Non-pigmented ciliary epithelial cell (primary cell): ENCODE results near the gene HIF1A.
A peak's percentile ranks its signal among the peaks of the same experiment; 100 is the strongest.
"Not testable (repeated sequence)": the region's sequence is repeated elsewhere in the genome, so short reads cannot be mapped to it uniquely, and the experiment has no call there.

Experiments
- DNase-seq: peaks from one replicate; pipeline ENCODE4 v3.0.0-alpha.2; 2010; ENCODE audit warnings: low read depth

The HIF1A gene

DNA sequence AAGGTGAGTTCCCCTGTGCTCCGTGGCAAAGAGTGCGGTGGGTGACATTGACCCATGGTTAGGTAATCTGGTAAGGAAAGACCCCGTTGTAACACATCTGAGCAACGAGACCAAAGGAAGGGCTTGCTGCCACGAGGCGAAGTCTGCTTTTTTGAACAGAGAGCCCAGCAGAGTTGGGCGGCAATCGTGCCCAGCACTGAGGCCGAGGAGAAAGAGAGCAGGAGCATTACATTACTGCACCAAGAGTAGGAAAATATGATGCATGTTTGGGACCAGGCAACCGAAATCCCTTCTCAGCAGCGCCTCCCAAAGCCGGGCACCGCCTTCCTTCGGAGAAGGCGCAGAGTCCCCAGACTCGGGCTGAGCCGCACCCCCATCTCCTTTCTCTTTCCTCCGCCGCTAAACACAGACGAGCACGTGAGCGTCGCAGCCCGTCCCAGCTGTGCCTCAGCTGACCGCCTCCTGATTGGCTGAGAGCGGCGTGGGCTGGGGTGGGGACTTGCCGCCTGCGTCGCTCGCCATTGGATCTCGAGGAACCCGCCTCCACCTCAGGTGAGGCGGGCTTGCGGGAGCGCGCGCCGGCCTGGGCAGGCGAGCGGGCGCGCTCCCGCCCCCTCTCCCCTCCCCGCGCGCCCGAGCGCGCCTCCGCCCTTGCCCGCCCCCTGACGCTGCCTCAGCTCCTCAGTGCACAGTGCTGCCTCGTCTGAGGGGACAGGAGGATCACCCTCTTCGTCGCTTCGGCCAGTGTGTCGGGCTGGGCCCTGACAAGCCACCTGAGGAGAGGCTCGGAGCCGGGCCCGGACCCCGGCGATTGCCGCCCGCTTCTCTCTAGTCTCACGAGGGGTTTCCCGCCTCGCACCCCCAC, at the start of gene HIF1A:
HIF1A (plus strand) TSS at position 684 of the 865 bp plus-strand sequence. CDS start 292 bp downstream, outside the sequence.
- DNase-seq, result peak; percentile 97

DNA sequence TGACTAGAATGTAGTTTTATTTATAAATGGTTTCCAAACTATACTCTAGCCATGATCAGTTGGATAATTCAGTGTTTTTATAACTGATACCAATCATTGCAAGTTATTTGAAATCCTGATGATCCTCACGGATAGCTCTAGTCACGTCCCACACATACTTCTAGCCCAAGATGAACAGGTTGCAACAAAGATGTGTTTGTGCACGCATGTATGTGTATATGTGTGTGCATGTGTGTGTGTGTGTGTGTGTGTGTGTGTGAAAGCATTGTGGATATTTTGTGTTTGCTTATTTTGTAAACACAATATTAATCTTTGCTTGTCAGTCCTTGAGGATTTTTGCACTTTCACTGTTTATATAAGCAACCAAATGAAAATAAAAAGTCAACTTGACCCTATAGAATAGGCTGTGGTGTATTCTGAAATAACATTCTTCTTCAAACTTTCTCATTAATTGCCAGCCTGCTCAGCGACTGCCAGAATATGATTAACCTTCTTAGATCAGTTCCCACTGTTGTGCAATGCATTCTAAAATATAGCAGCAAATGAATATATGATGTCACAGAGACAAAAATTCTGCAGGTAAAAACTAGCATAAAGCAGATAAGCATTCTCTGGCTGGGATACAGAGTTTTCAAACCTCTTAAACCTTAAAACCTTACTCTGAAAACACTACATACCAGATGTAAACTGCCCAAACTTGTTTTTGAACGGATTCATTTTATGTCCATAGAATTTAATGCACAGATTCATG, 48.8 kb upstream of the HIF1A start:
- no peak for DNase-seq

DNA sequence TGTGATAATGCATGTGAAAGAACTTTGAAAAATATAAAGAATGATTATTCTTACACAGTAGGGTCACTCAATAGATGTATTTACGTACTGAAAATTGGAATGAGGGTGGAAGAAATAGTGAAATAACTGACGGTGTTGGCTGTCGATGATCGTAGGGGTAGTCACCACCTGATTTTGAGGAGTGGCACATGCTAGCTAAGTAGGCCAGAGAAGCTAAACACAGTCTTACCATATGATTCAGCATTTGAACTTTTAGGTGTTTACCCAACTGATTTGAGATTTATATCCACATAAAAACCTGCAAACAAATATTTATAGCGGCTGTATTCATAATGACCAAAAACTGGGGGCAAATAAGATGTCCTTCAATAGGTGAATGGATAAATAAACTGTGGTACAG, 47.6 kb upstream of the HIF1A start:
- DNase-seq, result no peak

- DNase-seq, result no peak
Measured at GRCh38 chr14:61648377-61648776, 46.9 kb upstream of the HIF1A start.

DNA sequence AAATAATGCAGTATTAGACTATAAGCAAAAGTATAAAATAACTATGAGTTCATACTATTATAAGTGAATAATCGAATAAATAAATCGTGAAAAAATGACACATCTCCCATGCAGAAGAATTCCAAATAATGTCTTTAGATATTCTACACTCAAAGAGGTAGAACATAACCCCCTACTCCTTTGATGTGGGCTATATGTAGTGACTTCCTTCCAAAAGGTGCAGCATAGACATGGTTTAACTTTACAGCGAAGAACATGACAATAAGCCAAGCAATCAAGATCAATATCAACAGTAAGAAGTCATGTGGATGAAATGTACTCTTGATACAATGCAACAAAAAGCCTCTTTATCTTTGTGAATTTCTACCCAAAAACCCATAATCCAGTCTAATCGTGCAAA, 46.0 kb upstream of the HIF1A start:
- no peak for DNase-seq

- no peak for DNase-seq
Measured at GRCh38 chr14:61651355-61651754, 44.0 kb upstream of the HIF1A start.

DNA sequence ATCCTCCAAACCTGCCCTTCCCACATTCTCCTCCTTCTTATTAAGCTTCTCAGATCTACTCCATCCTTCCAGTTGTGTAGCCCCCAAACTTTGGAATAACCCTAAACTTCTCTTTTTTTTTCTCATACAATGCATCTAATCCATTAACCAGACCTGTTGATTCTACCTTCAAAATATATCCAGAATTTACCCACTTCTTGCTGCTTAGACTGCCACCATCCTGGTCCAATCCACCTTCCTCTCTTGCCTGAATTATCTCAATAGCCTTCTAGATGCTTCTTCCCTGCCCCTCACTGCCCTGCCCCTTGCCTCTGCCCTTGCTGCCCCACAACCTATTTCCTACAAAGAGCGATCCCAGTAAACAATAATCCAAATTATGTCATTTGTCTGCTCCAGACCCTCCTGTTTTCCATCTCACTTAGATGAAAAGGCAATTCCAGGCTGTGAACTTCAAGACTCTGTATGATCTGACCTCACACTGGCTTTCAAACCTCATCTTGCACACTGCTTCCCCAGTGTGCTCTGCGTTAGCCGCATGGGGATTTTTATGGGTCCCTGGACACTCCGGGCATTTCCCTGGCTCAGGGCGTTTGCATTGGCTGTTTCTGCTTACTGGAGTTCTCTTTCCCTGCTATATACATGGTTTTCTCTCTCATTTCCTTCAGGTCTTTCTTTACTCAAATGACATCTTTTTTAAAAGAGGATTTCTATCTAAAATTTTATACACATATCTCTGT, 42.6 kb upstream of the HIF1A start:
- no peak for DNase-seq

GRCh38 chr14:61653507-61653906, 41.8 kb upstream of the HIF1A start:
- no peak for DNase-seq

DNA sequence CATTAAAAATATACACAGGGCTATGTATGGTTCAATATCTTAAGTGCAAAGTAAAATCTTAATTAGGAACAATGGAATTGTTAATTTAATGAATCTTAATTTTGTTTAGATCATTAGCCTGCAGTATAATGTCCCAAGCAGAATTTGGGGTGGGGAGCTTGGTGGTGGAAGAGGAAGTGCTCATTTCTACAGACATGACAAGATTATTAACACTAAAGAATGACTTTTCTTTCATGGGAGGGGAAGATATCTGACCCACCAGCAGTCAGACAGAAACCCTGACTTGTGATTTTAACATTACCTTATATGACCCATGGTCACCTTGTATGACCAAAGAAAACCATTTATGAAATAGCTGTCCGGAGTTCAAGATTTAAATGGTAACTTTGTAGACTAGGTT, 41.3 kb upstream of the HIF1A start:
- DNase-seq, result no peak

DNA sequence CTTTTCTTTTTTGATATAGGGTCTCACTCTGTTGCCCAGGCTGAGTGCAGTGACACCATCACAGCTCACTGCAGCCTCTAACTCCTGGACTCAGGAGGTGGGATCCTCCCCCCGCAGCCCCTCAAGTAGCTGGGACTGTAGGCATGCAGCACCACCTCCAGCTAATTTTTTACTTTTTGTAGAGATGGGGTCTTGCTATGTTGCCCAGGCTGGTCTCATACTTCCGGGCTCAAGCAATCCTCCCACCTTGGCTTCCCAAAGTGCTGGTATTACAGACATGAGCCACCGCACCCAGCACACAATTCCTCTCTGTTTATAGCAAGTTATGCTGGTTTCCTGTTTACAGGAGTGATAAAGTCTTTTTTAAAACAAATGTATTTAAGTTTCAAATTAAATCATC, 39.5 kb upstream of the HIF1A start:
- no peak for DNase-seq

DNA sequence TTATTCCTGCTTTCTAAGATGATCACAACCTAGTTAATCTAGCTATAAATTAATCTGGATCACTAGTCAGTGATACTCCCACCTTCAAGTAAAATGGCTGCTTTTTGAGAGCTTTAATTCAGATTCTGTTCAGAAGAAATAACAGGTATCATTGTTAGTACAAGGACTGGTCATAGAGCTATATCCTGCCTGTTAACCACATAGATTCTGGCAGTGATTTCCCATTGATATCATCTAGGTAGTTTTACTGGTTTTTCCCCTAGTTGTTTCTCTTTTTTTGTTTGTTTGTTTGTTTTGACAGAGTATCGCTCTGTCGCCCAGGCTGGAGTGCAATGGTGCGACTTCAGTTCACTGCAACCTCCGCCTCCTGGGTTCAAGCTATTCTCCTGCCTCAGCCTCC, 39.0 kb upstream of the HIF1A start:
- no peak for DNase-seq

DNA sequence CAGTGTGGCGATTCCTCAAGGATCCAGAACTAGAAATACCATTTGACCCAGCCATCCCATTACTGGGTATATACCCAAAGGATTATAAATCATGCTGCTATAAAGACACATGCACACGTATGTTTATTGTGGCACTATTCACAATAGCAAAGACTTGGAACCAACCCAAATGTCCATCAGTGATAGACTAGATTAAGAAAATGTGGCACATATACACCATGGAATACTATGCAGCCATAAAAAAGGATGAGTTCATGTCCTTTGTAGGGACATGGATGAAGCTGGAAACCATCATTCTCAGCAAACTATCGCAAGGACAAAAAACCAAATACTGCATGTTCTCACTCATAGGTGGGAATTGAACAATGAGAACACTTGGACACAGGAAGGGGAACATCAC, 37.2 kb upstream of the HIF1A start:
- not testable (repeated sequence) for DNase-seq

GRCh38 chr14:61659582-61659981, 35.7 kb upstream of the HIF1A start:
- no peak for DNase-seq

DNA sequence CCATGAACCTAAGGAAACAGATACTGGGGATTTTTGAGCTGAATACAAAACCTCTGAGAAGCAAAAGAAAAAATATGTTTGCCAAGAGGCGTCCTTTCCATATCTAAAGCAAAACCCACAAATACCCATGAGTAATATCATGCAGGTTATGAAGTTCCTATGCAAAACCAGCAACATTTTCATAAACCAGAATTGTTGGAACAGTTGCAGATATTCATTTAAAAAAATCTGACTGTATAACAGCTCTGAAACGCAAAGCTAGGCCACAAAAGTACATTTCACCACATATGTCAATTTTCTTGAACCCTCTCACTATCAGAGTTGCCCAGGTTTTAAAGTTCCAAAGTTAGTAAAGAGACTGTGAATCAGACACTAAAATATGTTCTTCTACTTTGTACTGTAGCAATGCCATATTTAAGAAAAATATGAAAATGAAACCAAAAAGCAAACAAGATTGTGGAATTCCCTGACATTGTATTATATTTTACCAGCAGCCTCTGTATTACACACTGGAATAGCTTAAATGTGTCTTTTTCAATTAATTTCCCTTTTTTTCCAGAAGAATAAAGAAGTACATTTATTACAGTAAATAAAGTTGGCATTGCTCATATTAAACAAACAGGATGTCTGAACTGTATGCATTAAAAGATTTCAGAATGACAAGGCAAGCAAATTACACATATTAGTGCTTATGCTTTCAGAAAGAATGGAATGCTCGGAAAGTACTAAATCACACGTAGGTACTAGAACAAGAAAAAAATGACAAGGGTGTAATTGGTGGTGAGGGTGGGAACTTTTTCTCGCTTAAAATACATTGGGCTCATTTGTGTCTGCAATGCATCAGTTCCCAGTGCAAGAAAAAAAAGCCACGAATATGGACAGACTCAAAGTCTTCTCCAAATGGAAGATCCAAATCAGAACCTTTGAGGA, 33.6 kb upstream of the HIF1A start:
- DNase-seq, result peak; percentile 32

DNA sequence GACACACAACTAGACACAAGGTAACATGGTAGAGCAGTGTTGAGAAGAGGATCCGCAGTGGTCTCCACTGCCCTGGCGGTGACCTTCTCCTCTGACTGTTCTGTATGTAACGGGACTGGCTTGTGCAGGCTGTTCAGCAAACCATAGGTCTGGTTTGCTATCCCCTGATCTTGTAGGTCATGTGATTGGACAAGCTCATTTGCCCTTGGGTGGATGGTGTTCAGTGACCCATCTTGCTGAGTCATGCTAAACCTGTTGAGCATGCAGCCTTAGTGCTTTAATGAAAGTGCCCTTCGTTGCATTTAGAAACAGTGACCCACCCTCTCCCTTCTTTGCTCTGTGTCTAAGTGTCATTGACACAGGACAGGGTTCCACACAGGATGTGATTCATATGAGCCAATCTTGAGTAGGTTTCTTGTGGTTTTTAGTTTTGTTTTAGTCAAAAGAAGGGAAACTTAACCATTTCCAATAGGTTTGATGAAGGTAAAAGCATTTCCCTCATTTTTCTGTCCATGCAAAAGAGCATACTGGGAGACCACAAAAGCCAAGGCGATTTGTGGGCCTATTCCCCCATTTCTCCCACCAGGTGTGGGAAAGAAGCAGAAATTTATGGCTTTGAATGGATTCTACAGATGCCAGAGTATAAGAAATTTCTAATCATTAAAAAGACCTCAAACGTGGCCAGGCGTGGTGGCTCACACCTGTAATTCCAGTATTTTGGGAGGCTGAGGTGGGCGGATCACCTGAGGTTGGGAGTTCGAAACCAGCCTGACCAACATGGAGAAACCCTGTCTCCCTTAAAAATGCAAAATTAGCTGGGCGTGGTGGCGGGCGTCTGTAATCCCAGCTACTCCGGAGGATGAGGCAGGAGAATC, 32.6 kb upstream of the HIF1A start:
- peak; percentile 59 for DNase-seq

DNA sequence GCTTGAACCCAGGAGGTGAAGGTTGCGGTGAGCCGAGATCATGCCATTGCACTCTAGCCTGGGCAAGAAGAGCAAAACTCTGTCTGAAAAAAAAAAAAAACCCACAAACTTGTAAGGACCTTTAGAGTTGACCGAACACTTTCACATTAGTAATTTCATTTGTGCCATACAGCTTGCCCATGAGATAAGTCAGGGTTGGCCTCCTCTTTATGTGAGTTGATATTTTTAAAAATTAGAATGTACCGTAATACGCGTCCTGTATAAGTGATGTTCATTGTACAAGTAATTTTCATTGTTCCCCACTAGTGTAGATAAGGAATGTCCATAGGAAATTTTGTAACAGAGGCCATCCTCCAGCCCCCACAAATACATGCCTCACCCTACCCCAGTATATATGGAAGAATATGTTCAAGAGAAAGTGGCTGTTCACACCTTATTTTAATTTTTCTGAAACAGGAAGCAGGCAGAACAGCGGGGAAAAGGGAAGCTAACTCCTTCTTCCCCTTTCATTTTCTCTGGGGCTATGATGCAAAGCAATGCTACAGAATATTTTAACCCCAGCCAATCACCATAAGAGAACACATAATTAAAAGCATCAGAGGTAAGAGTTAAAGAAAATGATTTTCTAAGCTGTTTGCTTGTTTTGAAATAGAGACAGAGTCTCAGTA, 31.9 kb upstream of the HIF1A start:
- DNase-seq, result no peak

- DNase-seq, result no peak
Measured at GRCh38 chr14:61668282-61668681, 27.0 kb upstream of the HIF1A start.

DNA sequence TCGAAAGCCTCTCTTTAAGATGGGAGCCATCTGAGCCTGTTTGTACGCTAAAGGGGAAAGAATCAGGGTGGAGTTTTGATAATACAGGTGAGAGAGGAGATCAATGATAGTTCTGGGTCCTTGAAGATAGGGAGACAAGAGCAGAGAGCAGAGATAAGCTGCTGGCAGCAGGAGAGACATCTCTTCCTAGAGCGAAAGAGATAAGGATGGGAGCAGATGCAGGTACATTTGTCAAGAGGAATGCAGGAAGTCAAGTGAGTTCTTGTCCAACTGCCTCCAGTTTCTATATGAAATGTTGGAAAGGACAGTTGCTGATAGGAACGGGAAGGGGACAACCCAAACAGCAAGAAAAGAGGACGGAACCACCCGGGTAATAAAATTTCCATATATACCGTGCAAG, 24.7 kb upstream of the HIF1A start:
- no peak for DNase-seq

DNA sequence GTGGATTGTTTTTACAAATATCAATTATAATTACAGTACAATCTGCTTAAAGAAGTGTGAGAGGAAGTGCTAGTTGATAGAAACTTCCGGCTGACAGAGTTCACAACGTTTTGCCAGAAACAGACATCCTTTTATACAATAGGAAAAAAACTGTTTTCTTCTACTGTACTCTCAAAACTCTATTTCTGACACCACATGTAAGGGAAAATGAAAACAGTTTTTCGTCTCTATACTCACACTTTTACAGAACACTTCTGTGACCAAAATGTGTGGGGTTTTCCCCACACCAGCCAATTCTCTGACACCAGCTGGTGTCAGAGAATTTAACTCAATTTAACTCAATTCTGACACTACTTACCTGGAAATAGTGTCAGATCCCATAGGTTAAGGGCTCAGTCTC, 24.2 kb upstream of the HIF1A start:
- no peak for DNase-seq

DNA sequence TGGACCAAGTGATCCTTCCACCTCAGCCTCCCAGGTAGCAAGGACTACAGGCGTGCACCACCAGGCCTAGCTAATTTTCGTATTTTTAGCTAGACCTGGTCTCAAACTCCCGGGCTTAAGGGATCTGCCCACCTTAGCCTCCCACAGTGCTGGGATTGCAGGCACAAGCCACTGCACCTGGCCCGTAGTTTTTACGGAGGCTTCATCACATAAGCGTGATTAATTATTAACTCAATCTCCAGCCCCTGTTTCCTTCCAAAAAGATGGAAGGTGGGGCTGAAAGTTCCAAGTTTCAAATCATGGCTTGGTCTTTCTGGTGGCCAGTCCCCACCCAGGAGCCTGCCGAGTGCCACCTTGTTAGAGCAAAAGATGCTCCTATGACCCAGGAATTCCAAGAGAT, 22.5 kb upstream of the HIF1A start:
- DNase-seq, result no peak
